MM.1S (cell line): ENCODE data around the gene ADAMTS13.

Experiments
- CTCF ChIP-seq: fragments of 300-600 bp; sonication (generic); IDR thresholded peaks from 2 replicates; pipeline ENCODE4 v1.5.1; 2016; ENCODE audit warnings: antibody characterized with exemption, low read length, mixed read lengths
- EZH2 ChIP-seq: fragments of 300-600 bp; sonication (generic); optimal IDR thresholded peaks from 2 replicates; pipeline ENCODE3; 2017; ENCODE audit warnings: low read depth, mild to moderate bottlenecking, antibody characterized with exemption, low read length, mixed read lengths
- EZH2phosphoT487 ChIP-seq: fragments of 300-600 bp; sonication (generic); IDR thresholded peaks from 2 replicates; pipeline ENCODE4 v1.6.1; 2018; ENCODE audit warnings: antibody characterized with exemption, low read length

DNA sequence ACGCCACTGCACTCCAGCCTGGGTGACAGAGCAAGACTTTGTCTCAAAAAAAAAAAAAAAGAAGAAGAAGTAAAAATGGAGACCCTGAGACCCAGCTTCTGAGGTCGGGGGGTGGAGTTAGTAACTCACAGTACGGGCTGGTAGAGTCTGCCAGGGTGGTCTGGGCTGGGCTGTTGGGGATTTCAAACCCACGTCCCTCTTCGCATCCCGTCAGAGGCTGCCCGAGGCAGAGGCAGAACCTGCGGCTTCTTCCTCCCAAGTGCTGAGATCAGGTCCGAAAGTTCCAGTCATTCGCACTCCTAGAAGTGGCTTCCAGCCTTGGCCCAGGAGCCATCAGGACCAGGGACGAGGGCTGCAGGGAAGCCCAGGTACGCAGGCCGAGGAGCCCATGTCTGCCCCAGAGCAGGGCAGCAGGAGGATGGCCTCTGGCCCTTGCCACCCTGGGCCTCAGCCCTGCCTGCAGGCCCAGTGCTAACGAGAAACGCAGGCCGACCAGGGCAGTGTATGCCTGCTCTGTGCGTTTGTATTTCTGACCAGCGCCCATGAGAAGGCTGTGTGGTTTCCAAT, 66.6 kb downstream of the ADAMTS13 start:
- no peak for TF ChIP-seq CTCF
- no peak for TF ChIP-seq EZH2
- no peak for TF ChIP-seq EZH2phosphoT487
